GM18499 (cell line): ENCODE measurements around the gene RALY.
"Not testable (repeated sequence)": the region's sequence is repeated elsewhere in the genome, so short reads cannot be mapped to it uniquely, and the experiment has no call there.

Experiments
- ATAC-seq: cut with Tn5 transposase; IDR thresholded peaks from one replicate; pipeline ENCODE4 v1.9.1; 2021; ENCODE audit warnings: moderate number of reproducible peaks; ENCODE audit not compliant: insufficient read depth, unreplicated experiment

Gene RALY

DNA sequence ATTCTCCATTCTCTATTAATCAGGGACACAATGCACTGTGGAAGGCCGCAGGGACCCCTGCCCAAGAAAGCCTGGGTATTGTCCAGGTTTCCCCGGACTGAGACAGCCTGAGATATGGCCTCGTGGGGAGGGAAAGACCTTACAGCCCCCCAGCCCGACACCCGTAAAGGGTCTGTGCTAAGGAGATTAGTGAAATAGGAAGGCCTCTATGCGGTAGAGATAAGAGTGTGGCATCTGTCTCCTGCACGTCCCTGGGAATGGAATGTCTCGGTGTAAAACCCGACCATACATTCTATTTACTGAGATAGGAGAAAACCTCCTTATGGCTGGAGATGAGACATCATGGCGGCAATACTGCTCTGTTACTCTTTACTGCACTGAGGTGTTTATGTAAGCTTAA is 134.1 kb downstream of the RALY start:
- no peak for ATAC-seq

DNA sequence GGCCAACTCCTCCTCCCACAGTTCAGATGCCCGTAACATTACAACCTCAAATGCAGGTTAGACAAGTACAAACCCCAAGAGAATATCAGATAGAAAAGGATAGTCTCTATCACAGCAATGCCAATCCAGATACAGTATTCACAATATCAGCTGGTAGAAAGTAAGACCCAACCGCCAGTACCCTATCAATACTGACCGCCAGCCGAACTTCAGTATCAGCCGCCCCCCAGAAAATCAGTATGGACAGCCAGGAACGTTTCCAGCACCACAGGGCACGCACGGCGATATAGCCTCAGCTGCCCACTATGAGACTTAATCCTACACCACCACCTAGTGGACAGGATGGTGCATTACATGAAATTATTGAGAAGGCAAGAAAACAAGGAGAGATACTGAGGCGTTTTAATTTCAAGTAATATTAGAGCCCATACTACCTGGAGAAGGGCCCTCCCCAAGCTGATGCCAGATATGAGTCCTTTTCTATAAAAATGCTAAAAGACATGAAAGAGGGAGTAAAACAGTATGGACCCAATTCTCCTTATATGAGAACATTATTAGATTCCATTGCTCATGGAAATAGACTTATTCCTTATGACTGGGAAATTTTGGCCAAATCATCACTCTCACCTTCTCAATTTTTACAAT is 135.9 kb downstream of the RALY start:
- no peak for ATAC-seq

DNA sequence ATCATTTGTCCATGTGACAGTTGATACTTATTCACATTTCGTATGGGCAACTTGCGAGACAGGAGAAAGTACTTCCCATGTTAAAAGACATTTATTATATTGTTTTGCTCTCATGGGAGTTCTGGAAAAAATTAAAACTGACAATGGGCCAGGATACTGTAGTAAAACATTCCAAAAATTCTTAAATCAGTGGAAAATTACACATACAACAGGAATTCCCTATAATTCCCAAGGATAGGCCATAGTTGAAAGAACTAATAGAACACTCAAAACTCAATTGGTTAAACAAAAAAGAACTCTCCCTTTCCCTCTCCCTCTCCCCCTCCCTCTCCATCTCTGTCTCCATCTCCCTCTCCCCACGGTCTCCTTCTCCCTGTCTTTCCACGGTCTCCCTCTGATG is 137.8 kb downstream of the RALY start:
- no peak for ATAC-seq

DNA sequence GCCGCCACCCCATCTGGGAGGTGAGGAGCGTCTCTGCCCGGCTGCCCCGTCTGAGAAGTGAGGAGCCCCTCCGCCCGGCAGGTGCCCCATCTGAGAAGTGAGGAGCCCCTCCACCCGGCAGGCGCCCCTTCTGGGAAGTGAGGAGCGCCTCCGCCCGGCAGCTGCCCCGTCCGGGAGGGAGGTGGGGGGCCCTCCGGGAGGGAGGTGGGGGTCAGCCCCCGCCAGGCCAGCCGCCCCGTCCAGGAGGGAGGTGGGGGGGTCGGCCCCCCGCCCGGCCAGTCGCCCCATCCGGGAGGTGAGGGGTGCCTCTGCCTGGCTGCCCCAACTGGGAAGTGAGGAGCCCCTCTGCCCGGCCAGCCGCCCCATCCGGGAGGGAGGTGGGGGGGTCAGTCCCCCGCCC is 138.8 kb downstream of the RALY start:
- not testable (repeated sequence) for ATAC-seq

DNA sequence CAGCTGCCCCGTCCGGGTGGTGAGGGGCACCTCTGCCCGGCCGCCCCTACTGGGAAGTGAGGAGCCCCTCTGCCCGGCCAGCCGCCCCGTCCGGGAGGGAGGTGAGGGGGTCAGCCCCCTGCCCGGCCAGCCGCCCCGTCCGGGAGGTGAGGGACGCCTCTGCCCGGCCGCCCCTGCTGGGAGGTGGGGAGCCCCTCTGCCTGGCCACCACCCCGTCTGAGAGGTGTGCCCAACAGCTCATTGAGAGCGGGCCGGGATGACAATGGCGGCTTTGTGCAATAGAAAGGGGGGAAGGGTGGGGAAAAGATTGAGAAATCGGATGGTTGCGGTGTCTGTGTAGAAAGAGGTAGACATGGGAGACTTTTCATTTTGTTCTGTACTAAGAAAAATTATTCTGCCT is 139.2 kb downstream of the RALY start:
- ATAC-seq, result not testable (repeated sequence)

DNA sequence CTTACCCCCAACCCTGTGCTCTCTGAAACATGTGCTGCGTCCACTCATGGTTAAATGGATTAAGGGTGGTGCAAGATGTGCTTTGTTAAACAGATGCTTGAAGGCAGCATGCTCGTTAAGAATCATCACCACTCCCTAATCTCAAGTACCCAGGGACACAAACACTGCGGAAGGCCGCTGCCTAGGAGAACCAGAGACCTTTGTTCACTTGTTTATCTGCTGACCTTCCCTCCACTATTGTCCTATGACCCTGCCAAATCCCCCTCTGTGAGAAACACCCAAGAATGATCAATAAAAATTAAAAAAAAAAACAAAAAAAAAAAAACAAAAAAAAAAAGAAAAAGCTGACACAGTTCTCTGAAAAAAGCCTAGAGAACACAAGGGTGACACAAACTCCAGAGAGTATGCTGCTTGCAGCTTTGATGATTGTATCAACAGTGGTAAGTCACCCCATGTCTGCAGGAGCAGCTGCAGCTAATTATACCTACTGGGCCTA is 139.7 kb downstream of the RALY start:
- ATAC-seq, result not testable (repeated sequence)
